Ovary (tissue), 3 donors: Measurements from ENCODE around the gene TXNDC11.

Source experiments
- CTCF ChIP-seq, 3 donors: fragments of 450-650 bp in 2 of 3; fragments of 200-600 bp in 1 of 3; IDR thresholded peaks; one replicate each; pipeline versions ENCODE4 v1.5.1 to v1.8.0; 2016 to 2022; ENCODE audit warnings: antibody characterized with exemption in 3 of 3, mild to moderate bottlenecking in 1 of 3
- EP300 ChIP-seq: sonication (generic); formaldehyde crosslinking; IDR thresholded peaks from one replicate; pipeline ENCODE4 v1.6.1; 2017; ENCODE audit warnings: antibody characterized with exemption
- POLR2A ChIP-seq: fragments of 450-650 bp; IDR thresholded peaks from one replicate; pipeline ENCODE4 v1.6.1; 2017; ENCODE audit warnings: antibody characterized with exemption, mild to moderate bottlenecking, moderate library complexity
- donor health status: DM: no; HTN: no; CAD: no.

GRCh38 chr16:11744075-11744470 lies 1.4 kb upstream of the TXNDC11 start:
- TF ChIP-seq CTCF (IDR thresholded peaks at IDR 0.05), result no peak
- no peak for TF ChIP-seq POLR2A
- TF ChIP-seq EP300, result no peak
